Prostate gland (tissue), 2 donors: ENCODE results near the gene E2F3.
"Not testable (repeated sequence)": the region's sequence is repeated elsewhere in the genome, so short reads cannot be mapped to it uniquely, and the experiment has no call there.

Experiments
- POLR2AphosphoS5 ChIP-seq: sonication (generic); formaldehyde crosslinking; IDR thresholded peaks from one replicate; pipeline ENCODE4 v1.6.1; 2017; ENCODE audit warnings: antibody characterized with exemption
- TF ChIP-seq, protein P1 (sequence below), 4 experiments: fragments of 200-600 bp in 2 of 4; fragments of 450-650 bp in 2 of 4; sonication (generic) in 2 of 4; IDR thresholded peaks; 1 replicate in 3 of 4; 2 replicates in 1 of 4; pipeline ENCODE4 v1.5.1; 2016 to 2019; ENCODE audit warnings: antibody characterized with exemption in 4 of 4, mild to moderate bottlenecking in 2 of 4, moderate library complexity in 2 of 4

DNA sequence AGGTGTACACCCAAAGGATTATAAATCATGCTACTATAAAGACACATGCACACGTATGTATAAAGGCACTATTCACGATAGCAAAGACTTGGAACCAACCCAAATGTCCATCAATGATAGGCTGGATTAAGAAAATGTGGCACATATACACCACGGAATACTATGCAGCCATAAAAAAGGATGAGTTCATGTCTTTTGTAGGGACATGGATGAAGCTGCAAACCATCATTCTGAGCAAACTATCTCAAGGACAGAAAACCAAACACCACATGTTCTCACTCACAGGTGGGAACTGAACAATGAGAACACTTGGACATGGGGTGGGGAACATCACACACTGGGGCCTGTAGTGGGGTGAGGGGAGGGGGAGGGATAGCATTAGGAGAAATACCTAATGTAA is 123.5 kb downstream of the E2F3 start:
- TF ChIP-seq, protein P1, sequence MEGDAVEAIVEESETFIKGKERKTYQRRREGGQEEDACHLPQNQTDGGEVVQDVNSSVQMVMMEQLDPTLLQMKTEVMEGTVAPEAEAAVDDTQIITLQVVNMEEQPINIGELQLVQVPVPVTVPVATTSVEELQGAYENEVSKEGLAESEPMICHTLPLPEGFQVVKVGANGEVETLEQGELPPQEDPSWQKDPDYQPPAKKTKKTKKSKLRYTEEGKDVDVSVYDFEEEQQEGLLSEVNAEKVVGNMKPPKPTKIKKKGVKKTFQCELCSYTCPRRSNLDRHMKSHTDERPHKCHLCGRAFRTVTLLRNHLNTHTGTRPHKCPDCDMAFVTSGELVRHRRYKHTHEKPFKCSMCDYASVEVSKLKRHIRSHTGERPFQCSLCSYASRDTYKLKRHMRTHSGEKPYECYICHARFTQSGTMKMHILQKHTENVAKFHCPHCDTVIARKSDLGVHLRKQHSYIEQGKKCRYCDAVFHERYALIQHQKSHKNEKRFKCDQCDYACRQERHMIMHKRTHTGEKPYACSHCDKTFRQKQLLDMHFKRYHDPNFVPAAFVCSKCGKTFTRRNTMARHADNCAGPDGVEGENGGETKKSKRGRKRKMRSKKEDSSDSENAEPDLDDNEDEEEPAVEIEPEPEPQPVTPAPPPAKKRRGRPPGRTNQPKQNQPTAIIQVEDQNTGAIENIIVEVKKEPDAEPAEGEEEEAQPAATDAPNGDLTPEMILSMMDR (IDR thresholded peaks at IDR 0.05) = not testable (repeated sequence)
- not testable (repeated sequence) for TF ChIP-seq POLR2AphosphoS5
